Ishikawa (cell line): ENCODE data around the gene TRIP10.

ENCODE experiments used
- CEBPB ChIP-seq: IDR thresholded peaks from 2 replicates; pipeline ENCODE4 v1.6.1; 2012
- CREB1 ChIP-seq: IDR thresholded peaks from 2 replicates; pipeline ENCODE4 v1.6.1; 2012; ENCODE audit warnings: low read depth
- EGR1 ChIP-seq: IDR thresholded peaks from 2 replicates; pipeline ENCODE4 v1.6.1; 2012
- EP300 ChIP-seq: IDR thresholded peaks from 2 replicates; pipeline ENCODE4 v1.6.1; 2012; ENCODE audit warnings: borderline replicate concordance
- FOXM1 ChIP-seq: IDR thresholded peaks from 2 replicates; pipeline ENCODE4 v1.6.1; 2012; ENCODE audit warnings: low read depth, borderline replicate concordance
- MAX ChIP-seq: IDR thresholded peaks from 2 replicates; pipeline ENCODE4 v1.6.1; 2012
- NFIC ChIP-seq: IDR thresholded peaks from 2 replicates; pipeline ENCODE4 v1.6.1; 2012
- RAD21 ChIP-seq: IDR thresholded peaks from 2 replicates; pipeline ENCODE4 v1.6.1; 2012; ENCODE audit warnings: low read depth
- REST ChIP-seq: IDR thresholded peaks from 2 replicates; pipeline ENCODE4 v1.6.1; 2012; ENCODE audit warnings: low read depth, mild to moderate bottlenecking
- TAF1 ChIP-seq: IDR thresholded peaks from 2 replicates; pipeline ENCODE4 v1.6.1; 2012; ENCODE audit warnings: low read depth, mild to moderate bottlenecking
- TCF12 ChIP-seq: IDR thresholded peaks from 2 replicates; pipeline ENCODE4 v1.6.1; 2012; ENCODE audit warnings: low read depth
- TEAD4 ChIP-seq: IDR thresholded peaks from 2 replicates; pipeline ENCODE4 v1.6.1; 2012
- USF1 ChIP-seq: IDR thresholded peaks from 2 replicates; pipeline ENCODE4 v1.6.1; 2012
- YY1 ChIP-seq: IDR thresholded peaks from 2 replicates; pipeline ENCODE4 v1.6.1; 2012; ENCODE audit warnings: low read depth
- ZBTB7A ChIP-seq: IDR thresholded peaks from 2 replicates; pipeline ENCODE4 v1.6.1; 2012; ENCODE audit warnings: low read depth

The TRIP10 gene

GRCh38 chr19:6693681-6694080, 45.8 kb upstream of the TRIP10 start:
- TF ChIP-seq USF1: no peak

GRCh38 chr19:6694147-6694815, 45.2 kb upstream of the TRIP10 start:
- TF ChIP-seq USF1: no peak
- TF ChIP-seq EP300: no peak
- no peak for TF ChIP-seq CEBPB
- TF ChIP-seq MAX: no peak
- TF ChIP-seq TEAD4: no peak
- no peak for TF ChIP-seq YY1
- no peak for TF ChIP-seq REST
- no peak for TF ChIP-seq TAF1
- no peak for TF ChIP-seq NFIC
- TF ChIP-seq CREB1: no peak
- TF ChIP-seq ZBTB7A: no peak

- TF ChIP-seq TAF1 (no peak), YY1 (no peak), TEAD4 (no peak), FOXM1 (no peak), ZBTB7A (no peak), EGR1 (no peak), MAX (no peak), USF1 (no peak), REST (no peak), CEBPB (no peak), CREB1 (no peak), EP300 (no peak), RAD21 (no peak), TCF12 (no peak), NFIC (no peak)
These were observed 43.1 kb upstream of the TRIP10 start for GRCh38 chr19:6696239-6696820.

GRCh38 chr19:6697291-6697690, 42.2 kb upstream of the TRIP10 start:
- TF ChIP-seq TAF1 (no peak), FOXM1 (no peak), CREB1 (no peak), MAX (no peak), RAD21 (no peak), YY1 (no peak), EGR1 (no peak), ZBTB7A (no peak), EP300 (no peak), TEAD4 (no peak), NFIC (no peak), REST (no peak), USF1 (no peak), TCF12 (no peak), CEBPB (no peak)
